Prostate gland (tissue), 2 donors: ENCODE data around the gene C1S.

Experiments used
- POLR2A ChIP-seq: fragments of 450-650 bp; IDR thresholded peaks from one replicate; pipeline ENCODE4 v1.6.1; 2016; ENCODE audit warnings: antibody characterized with exemption, mild to moderate bottlenecking
- POLR2AphosphoS5 ChIP-seq: sonication (generic); formaldehyde crosslinking; IDR thresholded peaks from one replicate; pipeline ENCODE4 v1.6.1; 2017; ENCODE audit warnings: antibody characterized with exemption
- TF ChIP-seq, protein P1 (sequence below), 4 experiments: fragments of 200-600 bp in 2 of 4; fragments of 450-650 bp in 2 of 4; sonication (generic) in 2 of 4; IDR thresholded peaks; 1 replicate in 3 of 4; 2 replicates in 1 of 4; pipeline ENCODE4 v1.5.1; 2016 to 2019; ENCODE audit warnings: antibody characterized with exemption in 4 of 4, mild to moderate bottlenecking in 2 of 4, moderate library complexity in 2 of 4

DNA sequence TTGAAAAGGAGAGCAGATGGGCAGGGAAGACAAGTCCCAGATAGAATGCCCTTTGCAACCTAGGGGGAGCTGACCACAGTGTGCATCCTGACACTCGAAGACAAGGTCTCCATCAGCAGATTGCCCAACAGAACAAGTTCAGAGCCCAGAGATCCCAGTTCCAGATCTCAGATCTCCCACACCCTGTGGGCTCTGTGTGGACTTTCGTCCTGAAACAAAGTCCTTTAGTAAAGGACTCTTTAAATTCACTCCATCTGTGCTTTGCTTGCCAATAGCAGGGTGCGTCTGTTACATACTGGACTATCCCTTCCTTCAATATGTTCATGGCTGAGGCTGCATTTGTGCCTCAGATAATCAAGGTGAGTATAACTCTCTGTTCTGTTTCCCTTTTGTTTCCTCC is 57.2 kb downstream of the C1S start:
- TF ChIP-seq, protein P1, sequence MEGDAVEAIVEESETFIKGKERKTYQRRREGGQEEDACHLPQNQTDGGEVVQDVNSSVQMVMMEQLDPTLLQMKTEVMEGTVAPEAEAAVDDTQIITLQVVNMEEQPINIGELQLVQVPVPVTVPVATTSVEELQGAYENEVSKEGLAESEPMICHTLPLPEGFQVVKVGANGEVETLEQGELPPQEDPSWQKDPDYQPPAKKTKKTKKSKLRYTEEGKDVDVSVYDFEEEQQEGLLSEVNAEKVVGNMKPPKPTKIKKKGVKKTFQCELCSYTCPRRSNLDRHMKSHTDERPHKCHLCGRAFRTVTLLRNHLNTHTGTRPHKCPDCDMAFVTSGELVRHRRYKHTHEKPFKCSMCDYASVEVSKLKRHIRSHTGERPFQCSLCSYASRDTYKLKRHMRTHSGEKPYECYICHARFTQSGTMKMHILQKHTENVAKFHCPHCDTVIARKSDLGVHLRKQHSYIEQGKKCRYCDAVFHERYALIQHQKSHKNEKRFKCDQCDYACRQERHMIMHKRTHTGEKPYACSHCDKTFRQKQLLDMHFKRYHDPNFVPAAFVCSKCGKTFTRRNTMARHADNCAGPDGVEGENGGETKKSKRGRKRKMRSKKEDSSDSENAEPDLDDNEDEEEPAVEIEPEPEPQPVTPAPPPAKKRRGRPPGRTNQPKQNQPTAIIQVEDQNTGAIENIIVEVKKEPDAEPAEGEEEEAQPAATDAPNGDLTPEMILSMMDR (IDR thresholded peaks at IDR 0.05): no peak
- TF ChIP-seq POLR2A: no peak
- TF ChIP-seq POLR2AphosphoS5: no peak
